ENCODE measurements around the gene PLPPR1.

- TF ChIP-seq, protein P1, sequence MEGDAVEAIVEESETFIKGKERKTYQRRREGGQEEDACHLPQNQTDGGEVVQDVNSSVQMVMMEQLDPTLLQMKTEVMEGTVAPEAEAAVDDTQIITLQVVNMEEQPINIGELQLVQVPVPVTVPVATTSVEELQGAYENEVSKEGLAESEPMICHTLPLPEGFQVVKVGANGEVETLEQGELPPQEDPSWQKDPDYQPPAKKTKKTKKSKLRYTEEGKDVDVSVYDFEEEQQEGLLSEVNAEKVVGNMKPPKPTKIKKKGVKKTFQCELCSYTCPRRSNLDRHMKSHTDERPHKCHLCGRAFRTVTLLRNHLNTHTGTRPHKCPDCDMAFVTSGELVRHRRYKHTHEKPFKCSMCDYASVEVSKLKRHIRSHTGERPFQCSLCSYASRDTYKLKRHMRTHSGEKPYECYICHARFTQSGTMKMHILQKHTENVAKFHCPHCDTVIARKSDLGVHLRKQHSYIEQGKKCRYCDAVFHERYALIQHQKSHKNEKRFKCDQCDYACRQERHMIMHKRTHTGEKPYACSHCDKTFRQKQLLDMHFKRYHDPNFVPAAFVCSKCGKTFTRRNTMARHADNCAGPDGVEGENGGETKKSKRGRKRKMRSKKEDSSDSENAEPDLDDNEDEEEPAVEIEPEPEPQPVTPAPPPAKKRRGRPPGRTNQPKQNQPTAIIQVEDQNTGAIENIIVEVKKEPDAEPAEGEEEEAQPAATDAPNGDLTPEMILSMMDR (IDR thresholded peaks at IDR 0.05) = no peak
- TF ChIP-seq POLR2A (IDR thresholded peaks at IDR 0.05) = no peak
Observed at GRCh38 chr9:101162231-101162630, 133.7 kb downstream of the PLPPR1 start.
